Prostate gland (tissue), 2 donors: Measurements from ENCODE around the gene TWF2. TPM values are rescaled to one million over a fixed set of nuclear protein-coding genes. Genes with fewer than 3 reads are reported as not detected.
A peak's percentile ranks its signal among the peaks of the same experiment; 100 is the strongest.

ENCODE experiments used
- DNase-seq: peaks from one replicate; pipeline ENCODE4 v3.0.0-alpha.2; 2019; ENCODE audit warnings: low spot score
- H3K27ac ChIP-seq, 2 donors: fragments of 200-600 bp; sonication (generic); 2 replicates each; pipeline ENCODE4 v1.5.1; 2017 to 2019
- H3K27me3 ChIP-seq: fragments of 200-600 bp; sonication (generic); replicated peaks from 2 replicates; pipeline ENCODE4 v1.5.1; 2019; ENCODE audit not compliant: insufficient read depth
- H3K36me3 ChIP-seq, 2 donors: fragments of 200-600 bp; sonication (generic); 1 replicate in 1 of 2; 2 replicates in 1 of 2; pipeline versions ENCODE4 v1.5.1 to v1.8.1; 2017 to 2019
- H3K4me1 ChIP-seq: fragments of 200-600 bp; sonication (generic); replicated peaks from 2 replicates; pipeline ENCODE4 v1.5.1; 2019
- H3K4me3 ChIP-seq, 2 donors: fragments of 200-600 bp; sonication (generic); 2 replicates each; pipeline ENCODE4 v1.5.1; 2017 to 2019
- H3K9me3 ChIP-seq: fragments of 200-600 bp; sonication (generic); 2 replicates; pipeline ENCODE4 v1.5.1; 2017
- CTCF ChIP-seq, 4 experiments: fragments of 200-600 bp in 2 of 4; fragments of 450-650 bp in 2 of 4; sonication (generic) in 2 of 4; IDR thresholded peaks; 1 replicate in 3 of 4; 2 replicates in 1 of 4; pipeline ENCODE4 v1.5.1; 2016 to 2019; ENCODE audit warnings: antibody characterized with exemption in 4 of 4, mild to moderate bottlenecking in 2 of 4, moderate library complexity in 2 of 4
- POLR2A ChIP-seq: fragments of 450-650 bp; IDR thresholded peaks from one replicate; pipeline ENCODE4 v1.6.1; 2016; ENCODE audit warnings: antibody characterized with exemption, mild to moderate bottlenecking
- POLR2AphosphoS5 ChIP-seq: sonication (generic); formaldehyde crosslinking; IDR thresholded peaks from one replicate; pipeline ENCODE4 v1.6.1; 2017; ENCODE audit warnings: antibody characterized with exemption
- WGBS: methylation state at CpG from one replicate; pipeline ENCODE4 v1.1.5; 2018; 5-methylcytosine and 5-hydroxymethylcytosine counted together
- intact Hi-C: fragments of 100-400 bp; cut with DNase I; formaldehyde crosslinking; loops from one replicate; pipeline ENCODE4 v1.14.2; 2022
- total RNA-seq, 2 donors: library from RNA; depleted of rRNA; stranded (reverse); fragments of >200 nt; gene quantifications; one replicate each; pipeline ENCODE4 v1.1.0, GENCODE V29; 2016

Gene TWF2
- total RNA-seq, 2 donors from 2014 or later: 60.9 to 65.5 TPM

- H3K4me3 ChIP-seq: no peak overlapping the region
- no peak for DNase-seq
- H3K36me3 ChIP-seq: no peaks in the 10 kb centered on the region
- H3K4me1 ChIP-seq: peaks cover 24% of the 10 kb centered on the region
- intact Hi-C loops: loop anchor here (5.0 kb wide), 1 partner anchor 120 kb away; no protein-coding TSS in a partner anchor
- WGBS: 91% methylated on average over 41 of the region's 41 CpGs
- TF ChIP-seq CTCF (IDR thresholded peaks at IDR 0.05) (no peak), POLR2A (no peak), POLR2AphosphoS5 (no peak)
- H3K27me3 ChIP-seq: no peaks in the 10 kb centered on the region
- H3K27ac ChIP-seq: no peak overlapping the region
- no peaks in the 10 kb centered on the region for H3K9me3 ChIP-seq
Measured at GRCh38 chr3:52222319-52223221, 16.4 kb downstream of the TWF2 start.

- no peaks in the 10 kb centered on the region for H3K36me3 ChIP-seq
- intact Hi-C loops: loop anchor here (5.0 kb wide), 1 partner anchor 121 kb away; no protein-coding TSS in a partner anchor
- DNase-seq: no peak
- no peak for TF ChIP-seq POLR2A
- no peak for TF ChIP-seq POLR2AphosphoS5
- no peak for TF ChIP-seq CTCF (IDR thresholded peaks at IDR 0.05)
- no peak overlapping the region for H3K27ac ChIP-seq
- H3K4me1 ChIP-seq: peaks cover 29% of the 10 kb centered on the region
- H3K9me3 ChIP-seq: no peaks in the 10 kb centered on the region
- H3K4me3 ChIP-seq: no peak overlapping the region
- 82% methylated on average over 33 of the region's 34 CpGs for WGBS
- no peaks in the 10 kb centered on the region for H3K27me3 ChIP-seq
Measured at GRCh38 chr3:52221563-52222318, 17.2 kb downstream of the TWF2 start.

GRCh38 chr3:52221141-52221562 is 17.8 kb downstream of the TWF2 start:
- 91% methylated on average over 27 of the region's 27 CpGs for WGBS
- Histone ChIP-seq H3K4me1 (peaks cover 29% of the 10 kb centered on the region), H3K4me3 (no peak overlapping the region), H3K27me3 (no peaks in the 10 kb centered on the region), H3K27ac (peak overlapping the region; percentile 10 to 24), H3K9me3 (no peaks in the 10 kb centered on the region), H3K36me3 (no peaks in the 10 kb centered on the region)
- DNase-seq: no peak
- intact Hi-C loops: loop anchor here (5.0 kb wide), 1 partner anchor 121 kb away; no protein-coding TSS in a partner anchor
- TF ChIP-seq POLR2AphosphoS5 (no peak), POLR2A (no peak), CTCF (IDR thresholded peaks at IDR 0.05) (no peak)

GRCh38 chr3:52220380-52221026 is 18.5 kb downstream of the TWF2 start:
- intact Hi-C loops: loop anchor here (5.0 kb wide), 1 partner anchor 122 kb away; no protein-coding TSS in a partner anchor
- H3K9me3 ChIP-seq: no peaks in the 10 kb centered on the region
- no peak overlapping the region for H3K4me3 ChIP-seq
- WGBS: 23% methylated on average over 9 of the region's 9 CpGs
- no peaks in the 10 kb centered on the region for H3K27me3 ChIP-seq
- no peak for TF ChIP-seq POLR2A
- peak; percentile 83 for TF ChIP-seq POLR2AphosphoS5
- peak; percentile 86 to 91 (median 90) for TF ChIP-seq CTCF (IDR thresholded peaks at IDR 0.05)
- DNase-seq: peak; percentile 79
- peak overlapping the region; percentile 10 to 24 for H3K27ac ChIP-seq
- H3K36me3 ChIP-seq: no peaks in the 10 kb centered on the region
- H3K4me1 ChIP-seq: peaks cover 29% of the 10 kb centered on the region
